GM23248 (cell line): ENCODE results near the gene AOC3. TPM values are rescaled to one million over a fixed set of nuclear protein-coding genes. Genes with fewer than 3 reads are reported as not detected.
"Not testable (repeated sequence)": the region's sequence is repeated elsewhere in the genome, so short reads cannot be mapped to it uniquely, and the experiment has no call there.

Experiments
- DNase-seq: peaks from one replicate; pipeline ENCODE4 v3.0.0-alpha.2; 2015
- H2AFZ ChIP-seq: fragments of 200-600 bp; sonication (generic); 2 replicates; pipeline ENCODE4 v1.6.1; 2016; ENCODE audit warnings: antibody characterized with exemption
- H3F3A ChIP-seq: fragments of 200-600 bp; sonication (generic); 2 replicates; pipeline ENCODE4 v1.6.1; 2016; ENCODE audit warnings: mild to moderate bottlenecking, antibody characterized with exemption, mixed run types; ENCODE audit not compliant: insufficient read depth
- H3K27ac ChIP-seq: fragments of 200-600 bp; sonication (generic); 2 replicates; pipeline ENCODE4 v1.5.1; 2016; ENCODE audit warnings: mild to moderate bottlenecking
- H3K27me3 ChIP-seq: fragments of 200-600 bp; sonication (generic); replicated peaks from 2 replicates; pipeline ENCODE4 v1.6.1; 2016; ENCODE audit warnings: mild to moderate bottlenecking; ENCODE audit not compliant: insufficient read depth
- H3K36me3 ChIP-seq: fragments of 200-600 bp; sonication (generic); 2 replicates; pipeline ENCODE4 v1.6.1; 2016; ENCODE audit warnings: low read depth, mild to moderate bottlenecking
- H3K4me1 ChIP-seq: fragments of 200-600 bp; sonication (generic); 2 replicates; pipeline ENCODE4 v1.6.1; 2016; ENCODE audit warnings: mild to moderate bottlenecking; ENCODE audit not compliant: insufficient read depth
- H3K4me2 ChIP-seq: fragments of 200-600 bp; sonication (generic); one replicate; pipeline ENCODE4 v1.6.1; 2016; ENCODE audit warnings: mild to moderate bottlenecking; ENCODE audit not compliant: unreplicated experiment
- H3K4me3 ChIP-seq: fragments of 200-600 bp; sonication (generic); 2 replicates; pipeline ENCODE4 v1.5.1; 2016; ENCODE audit warnings: mild to moderate bottlenecking
- H3K79me2 ChIP-seq: fragments of 200-600 bp; sonication (generic); 2 replicates; pipeline ENCODE4 v1.6.1; 2016; ENCODE audit warnings: mild to moderate bottlenecking; ENCODE audit not compliant: insufficient read depth
- H3K9ac ChIP-seq: fragments of 200-600 bp; sonication (generic); 2 replicates; pipeline ENCODE4 v1.6.1; 2016; ENCODE audit warnings: mild to moderate bottlenecking
- H3K9me2 ChIP-seq: fragments of 200-600 bp; sonication (generic); 2 replicates; pipeline ENCODE4 v1.6.1; 2016; ENCODE audit warnings: mixed run types, mild to moderate bottlenecking, moderate library complexity; ENCODE audit not compliant: insufficient read depth
- H3K9me3 ChIP-seq: fragments of 200-600 bp; sonication (generic); one replicate; pipeline ENCODE4 v1.6.1; 2017; ENCODE audit warnings: low read depth
- H4K20me1 ChIP-seq: fragments of 200-600 bp; sonication (generic); 2 replicates; pipeline ENCODE4 v1.6.0; 2016; ENCODE audit not compliant: insufficient read depth
- EZH2 ChIP-seq: fragments of 200-600 bp; sonication (generic); IDR thresholded peaks from 2 replicates; pipeline ENCODE4 v1.6.1; 2018; ENCODE audit warnings: antibody characterized with exemption, mild to moderate bottlenecking; ENCODE audit not compliant: insufficient read depth, poor library complexity, severe bottlenecking
- EZH2phosphoT487 ChIP-seq: fragments of 200-600 bp; sonication (generic); IDR thresholded peaks from 2 replicates; pipeline ENCODE4 v1.6.1; 2018; ENCODE audit warnings: antibody characterized with exemption, moderate library complexity, mild to moderate bottlenecking, low read depth; ENCODE audit not compliant: insufficient read depth
- WGBS, 2 experiments: methylation state at CpG; one replicate each; pipeline ENCODE4 v1.1.6; 2015 to 2017; ENCODE audit warnings: low lambda C conversion rate in 2 of 2, low coverage in 1 of 2; ENCODE audit errors: missing lambda C conversion rate in 2 of 2; 5-methylcytosine and 5-hydroxymethylcytosine counted together
- in situ Hi-C: fragments of 300-500 bp; cut with MboI; formaldehyde crosslinking; loops from 2 replicates; pipeline ENCODE4 v1.15.0; 2020
- polyA plus RNA-seq: library from polyadenylated mRNA; unstranded; fragments of >200 nt; fragmentation: Nextera tagmentation; extraction: Ambion mirVana; gene quantifications from 2 replicates; pipeline ENCODE4 v1.2.1, GENCODE V29; 2016
- total RNA-seq: library from RNA; depleted of rRNA; stranded (reverse); fragments of >200 nt; shearing (Covaris generic); gene quantifications from 2 replicates; pipeline ENCODE4 v1.2.3, GENCODE V29; 2014

AOC3 gene
- total and polyA plus RNA-seq, 2 experiments from 2014 or later: 0.05 TPM; not detected in 1

DNA sequence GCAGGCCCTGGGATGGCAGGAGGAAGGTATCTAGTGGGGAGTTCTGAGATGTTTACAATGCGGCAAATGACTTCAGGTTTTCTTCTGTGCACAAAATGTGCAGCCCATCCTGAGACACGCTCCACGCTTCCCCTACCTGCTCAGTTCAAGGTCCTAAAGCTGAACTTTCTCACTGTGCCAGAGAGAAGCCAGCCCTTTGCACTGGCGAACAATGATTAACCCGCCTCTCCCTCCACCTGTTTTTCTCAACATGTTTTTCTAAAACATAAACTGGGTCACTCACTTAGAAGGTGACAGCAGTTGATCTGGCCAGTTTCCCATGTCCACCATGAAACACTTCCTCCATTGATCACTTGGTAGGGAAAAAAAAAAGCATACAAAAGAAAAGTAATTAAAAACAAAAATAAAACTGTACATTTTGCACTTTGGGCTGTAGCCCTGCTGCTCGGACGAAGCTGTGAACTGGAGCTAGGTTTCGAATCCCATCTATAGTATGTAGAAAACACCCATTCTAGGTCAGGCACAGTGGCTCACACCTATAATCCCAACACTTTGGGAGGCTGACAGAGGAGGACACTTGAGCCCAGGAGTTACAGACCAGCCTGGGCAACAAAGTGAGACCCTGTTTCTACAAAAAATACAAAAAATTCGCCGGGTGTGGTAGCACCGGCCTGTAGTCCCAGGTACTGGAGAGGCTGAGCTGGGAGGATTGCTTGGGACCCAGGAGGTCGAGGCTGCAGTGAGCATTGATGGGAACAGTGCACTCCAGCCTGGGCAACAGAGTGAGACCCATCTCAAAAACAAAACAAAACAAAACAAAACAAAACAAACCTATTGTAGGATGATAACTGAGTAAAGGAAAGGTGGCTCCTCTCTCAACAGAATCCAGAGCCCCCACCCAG lies 43.5 kb downstream of the AOC3 start:
- Histone ChIP-seq H3K9me2 (no peaks in the 10 kb centered on the region), H3K9ac (no peak overlapping the region), H3K27ac (peak overlapping the region; percentile 27; the same call in 1 of the 2 replicates), H3K36me3 (no peaks in the 10 kb centered on the region), H3K27me3 (no peaks in the 10 kb centered on the region; the same call in 1 of the 2 replicates), H3K4me1 (peaks cover 18% of the 10 kb centered on the region), H4K20me1 (no peaks in the 10 kb centered on the region), H2AFZ (no peak overlapping the region), H3K4me2 (peak overlapping the region; percentile 53), H3K79me2 (no peaks in the 10 kb centered on the region), H3F3A (peaks cover 15% of the 10 kb centered on the region; the same call in 1 of the 2 replicates), H3K4me3 (no peak overlapping the region; the same call in 1 of the 2 replicates), H3K9me3 (no peaks in the 10 kb centered on the region)
- DNase-seq: no peak
- in situ Hi-C loops: no loop called here
- TF ChIP-seq EZH2phosphoT487: no peak
- no peak for TF ChIP-seq EZH2
- 74 to 75% methylated on average over 12 of the region's 12 CpGs for WGBS, 2 experiments

DNA sequence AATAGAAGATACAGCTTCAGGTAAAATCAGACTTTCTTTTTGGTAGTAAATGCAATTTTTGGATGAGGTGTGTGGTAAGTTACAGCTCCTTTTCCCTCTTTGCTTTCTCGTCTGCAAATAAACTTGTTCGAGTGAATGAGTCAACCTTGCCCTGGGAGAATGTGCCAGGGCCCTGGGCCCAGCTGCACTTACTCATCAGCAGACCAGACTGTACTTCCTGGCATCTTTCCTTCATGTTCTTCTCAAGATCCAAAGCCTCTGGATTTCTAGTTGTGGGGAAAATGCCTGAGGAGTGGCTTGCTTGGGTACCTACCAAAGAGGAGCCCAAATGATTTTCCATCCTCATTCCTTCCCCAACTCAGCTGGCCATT lies 44.2 kb downstream of the AOC3 start:
- Histone ChIP-seq H3K9ac (no peak overlapping the region), H4K20me1 (no peaks in the 10 kb centered on the region), H3K9me2 (no peaks in the 10 kb centered on the region), H3K79me2 (no peaks in the 10 kb centered on the region), H3K4me3 (no peak overlapping the region; the same call in 1 of the 2 replicates), H3F3A (peaks cover 15% of the 10 kb centered on the region; the same call in 1 of the 2 replicates), H3K4me1 (peaks cover 18% of the 10 kb centered on the region), H3K4me2 (peak overlapping the region; percentile 53), H2AFZ (no peak overlapping the region), H3K9me3 (no peaks in the 10 kb centered on the region), H3K36me3 (no peaks in the 10 kb centered on the region), H3K27me3 (no peaks in the 10 kb centered on the region; the same call in 1 of the 2 replicates), H3K27ac (peak overlapping the region; percentile 27; the same call in 1 of the 2 replicates)
- DNase-seq: peak; percentile 97
- TF ChIP-seq EZH2 (no peak), EZH2phosphoT487 (no peak)
- 0% methylated on average over 2 of the region's 2 CpGs for WGBS, 2 experiments
- in situ Hi-C loops: no loop called here

DNA sequence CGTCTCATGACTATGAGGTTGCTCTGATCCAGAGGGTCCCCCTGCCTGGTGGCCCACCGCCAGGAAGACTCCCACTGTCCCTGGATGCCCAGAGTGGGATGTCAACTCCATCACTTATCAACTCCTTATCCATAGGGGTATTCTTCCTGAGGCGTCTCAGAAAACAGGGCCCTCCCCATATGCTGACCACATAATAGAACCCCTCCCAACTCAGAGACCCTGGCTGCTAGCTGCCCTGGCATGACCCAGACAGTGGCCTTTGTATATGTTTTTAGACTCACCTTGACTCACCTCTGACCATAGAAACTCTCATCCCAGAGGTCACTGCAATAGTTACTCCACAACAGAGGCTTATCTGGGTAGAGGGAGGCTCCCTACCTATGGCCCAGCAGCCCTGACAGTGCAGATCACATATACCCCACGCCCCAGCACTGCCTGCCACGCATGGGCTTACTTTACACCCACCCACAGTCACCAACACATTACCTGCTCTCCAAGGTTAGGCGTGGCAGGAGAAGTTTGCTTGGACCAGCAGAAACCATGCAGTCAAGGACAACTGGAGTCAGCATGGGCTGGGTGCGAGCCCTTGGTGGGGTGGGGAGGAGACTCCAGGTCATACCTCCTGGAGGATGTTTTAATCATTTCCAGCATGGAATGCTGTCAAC lies 47.3 kb downstream of the AOC3 start:
- WGBS, 2 experiments: 76 to 78% methylated on average over 7 of the region's 7 CpGs
- DNase-seq: no peak
- Histone ChIP-seq H3K27me3 (no peaks in the 10 kb centered on the region; the same call in 1 of the 2 replicates), H4K20me1 (no peaks in the 10 kb centered on the region), H3K36me3 (no peaks in the 10 kb centered on the region), H3K79me2 (no peaks in the 10 kb centered on the region), H3F3A (0 out of 2 replicates have a peak, but pooled peaks cover 7% of the 10 kb centered on the region), H3K27ac (no peak overlapping the region), H3K4me2 (no peak overlapping the region), H3K9me3 (no peaks in the 10 kb centered on the region), H3K9ac (no peak overlapping the region), H3K9me2 (no peaks in the 10 kb centered on the region), H3K4me1 (peaks cover 9% of the 10 kb centered on the region), H3K4me3 (no peak overlapping the region), H2AFZ (no peak overlapping the region)
- TF ChIP-seq EZH2phosphoT487 (no peak), EZH2 (no peak)
- in situ Hi-C loops: no loop called here

DNA sequence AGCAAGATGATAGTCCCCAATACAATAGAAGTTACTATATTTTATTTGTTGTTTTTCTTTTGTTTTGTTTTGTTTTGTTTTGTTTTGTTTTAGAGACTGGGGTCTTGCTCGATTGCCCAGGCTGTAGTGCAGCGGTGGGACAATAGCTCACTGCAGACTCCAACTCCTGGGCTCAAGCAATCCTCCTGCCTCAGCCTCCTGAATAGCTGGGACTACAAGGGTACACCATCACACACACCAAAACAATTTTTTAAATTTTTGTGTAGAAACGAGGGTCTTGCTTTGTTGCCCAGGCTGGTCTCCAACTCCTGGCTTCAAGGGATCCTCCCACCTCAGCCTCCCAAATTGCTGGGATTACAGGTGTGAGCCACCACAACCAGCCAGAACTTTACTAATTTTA lies 49.0 kb downstream of the AOC3 start:
- H3F3A ChIP-seq, H3K36me3 ChIP-seq, in situ Hi-C loops, H3K4me2 ChIP-seq, H3K9ac ChIP-seq, H3K27ac ChIP-seq, H3K27me3 ChIP-seq, H3K4me1 ChIP-seq, H4K20me1 ChIP-seq, H2AFZ ChIP-seq, H3K79me2 ChIP-seq, DNase-seq, H3K4me3 ChIP-seq, H3K9me2 ChIP-seq, H3K9me3 ChIP-seq: not testable (repeated sequence)
- 50 to 53% methylated on average over 3 of the region's 3 CpGs for WGBS, 2 experiments
